ENCODE data around the gene GCGR.

DNA sequence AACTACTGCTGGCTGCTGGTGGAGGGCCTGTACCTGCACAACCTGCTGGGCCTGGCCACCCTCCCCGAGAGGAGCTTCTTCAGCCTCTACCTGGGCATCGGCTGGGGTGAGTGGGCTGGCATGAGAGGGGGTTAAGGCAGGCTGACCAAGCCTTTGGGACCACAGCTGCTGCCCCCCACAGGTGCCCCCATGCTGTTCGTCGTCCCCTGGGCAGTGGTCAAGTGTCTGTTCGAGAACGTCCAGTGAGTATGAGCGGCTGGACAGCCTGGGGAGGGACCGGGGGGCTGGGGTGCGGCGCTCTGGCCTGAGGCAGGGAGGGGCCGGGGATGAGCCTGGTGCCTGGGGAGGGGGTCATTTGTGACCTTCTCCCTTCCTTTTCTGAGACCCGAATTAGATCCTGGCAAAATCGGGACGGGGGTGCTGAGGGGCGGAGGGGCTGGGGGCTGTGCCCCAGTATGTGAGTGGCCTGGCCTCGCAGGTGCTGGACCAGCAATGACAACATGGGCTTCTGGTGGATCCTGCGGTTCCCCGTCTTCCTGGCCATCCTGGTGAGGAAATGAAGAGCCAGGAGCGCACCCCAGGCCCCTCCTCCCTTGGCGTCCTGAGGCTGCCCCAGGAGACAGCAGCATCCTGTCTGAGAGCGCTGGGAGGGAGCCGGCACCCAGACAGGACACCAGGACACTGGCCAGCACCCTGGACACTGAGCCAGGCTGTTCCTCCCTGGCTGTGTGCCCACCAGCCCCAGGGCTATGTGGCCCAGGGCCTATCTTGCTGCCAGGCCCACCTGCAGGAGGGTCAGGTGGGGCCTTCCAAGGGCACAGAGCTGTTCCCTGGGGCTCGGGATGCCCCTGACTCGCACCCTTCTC lies 8.0 kb downstream of the GCGR start:
- TF ChIP-seq, protein P1, sequence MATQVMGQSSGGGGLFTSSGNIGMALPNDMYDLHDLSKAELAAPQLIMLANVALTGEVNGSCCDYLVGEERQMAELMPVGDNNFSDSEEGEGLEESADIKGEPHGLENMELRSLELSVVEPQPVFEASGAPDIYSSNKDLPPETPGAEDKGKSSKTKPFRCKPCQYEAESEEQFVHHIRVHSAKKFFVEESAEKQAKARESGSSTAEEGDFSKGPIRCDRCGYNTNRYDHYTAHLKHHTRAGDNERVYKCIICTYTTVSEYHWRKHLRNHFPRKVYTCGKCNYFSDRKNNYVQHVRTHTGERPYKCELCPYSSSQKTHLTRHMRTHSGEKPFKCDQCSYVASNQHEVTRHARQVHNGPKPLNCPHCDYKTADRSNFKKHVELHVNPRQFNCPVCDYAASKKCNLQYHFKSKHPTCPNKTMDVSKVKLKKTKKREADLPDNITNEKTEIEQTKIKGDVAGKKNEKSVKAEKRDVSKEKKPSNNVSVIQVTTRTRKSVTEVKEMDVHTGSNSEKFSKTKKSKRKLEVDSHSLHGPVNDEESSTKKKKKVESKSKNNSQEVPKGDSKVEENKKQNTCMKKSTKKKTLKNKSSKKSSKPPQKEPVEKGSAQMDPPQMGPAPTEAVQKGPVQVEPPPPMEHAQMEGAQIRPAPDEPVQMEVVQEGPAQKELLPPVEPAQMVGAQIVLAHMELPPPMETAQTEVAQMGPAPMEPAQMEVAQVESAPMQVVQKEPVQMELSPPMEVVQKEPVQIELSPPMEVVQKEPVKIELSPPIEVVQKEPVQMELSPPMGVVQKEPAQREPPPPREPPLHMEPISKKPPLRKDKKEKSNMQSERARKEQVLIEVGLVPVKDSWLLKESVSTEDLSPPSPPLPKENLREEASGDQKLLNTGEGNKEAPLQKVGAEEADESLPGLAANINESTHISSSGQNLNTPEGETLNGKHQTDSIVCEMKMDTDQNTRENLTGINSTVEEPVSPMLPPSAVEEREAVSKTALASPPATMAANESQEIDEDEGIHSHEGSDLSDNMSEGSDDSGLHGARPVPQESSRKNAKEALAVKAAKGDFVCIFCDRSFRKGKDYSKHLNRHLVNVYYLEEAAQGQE (IDR thresholded peaks at IDR 0.05; ENCODE audit: low read depth, low read length) = no peak
- TF ChIP-seq YY1 (IDR thresholded peaks at IDR 0.05; ENCODE audit: low read depth) = no peak
- TF ChIP-seq TAF1 (IDR thresholded peaks at IDR 0.05; ENCODE audit: borderline replicate concordance, low read depth, low read length) = no peak
- no peak for TF ChIP-seq RAD21 (IDR thresholded peaks at IDR 0.05; ENCODE audit: low read length)
- TF ChIP-seq, protein P2, sequence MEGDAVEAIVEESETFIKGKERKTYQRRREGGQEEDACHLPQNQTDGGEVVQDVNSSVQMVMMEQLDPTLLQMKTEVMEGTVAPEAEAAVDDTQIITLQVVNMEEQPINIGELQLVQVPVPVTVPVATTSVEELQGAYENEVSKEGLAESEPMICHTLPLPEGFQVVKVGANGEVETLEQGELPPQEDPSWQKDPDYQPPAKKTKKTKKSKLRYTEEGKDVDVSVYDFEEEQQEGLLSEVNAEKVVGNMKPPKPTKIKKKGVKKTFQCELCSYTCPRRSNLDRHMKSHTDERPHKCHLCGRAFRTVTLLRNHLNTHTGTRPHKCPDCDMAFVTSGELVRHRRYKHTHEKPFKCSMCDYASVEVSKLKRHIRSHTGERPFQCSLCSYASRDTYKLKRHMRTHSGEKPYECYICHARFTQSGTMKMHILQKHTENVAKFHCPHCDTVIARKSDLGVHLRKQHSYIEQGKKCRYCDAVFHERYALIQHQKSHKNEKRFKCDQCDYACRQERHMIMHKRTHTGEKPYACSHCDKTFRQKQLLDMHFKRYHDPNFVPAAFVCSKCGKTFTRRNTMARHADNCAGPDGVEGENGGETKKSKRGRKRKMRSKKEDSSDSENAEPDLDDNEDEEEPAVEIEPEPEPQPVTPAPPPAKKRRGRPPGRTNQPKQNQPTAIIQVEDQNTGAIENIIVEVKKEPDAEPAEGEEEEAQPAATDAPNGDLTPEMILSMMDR (IDR thresholded peaks at IDR 0.05) = no peak
- TF ChIP-seq EP300 (IDR thresholded peaks at IDR 0.05; ENCODE audit: borderline replicate concordance in 1 of 2, low read depth in 1 of 2, low read length in 1 of 2) = peak in 1 of 2 experiments; percentile 71; a peak in 2 of 4 replicates
- no peak for TF ChIP-seq SMC3 (IDR thresholded peaks at IDR 0.05; ENCODE audit: low read depth, low read length)
- TF ChIP-seq JUND (IDR thresholded peaks at IDR 0.05) = no peak
- TF ChIP-seq, protein P3, sequence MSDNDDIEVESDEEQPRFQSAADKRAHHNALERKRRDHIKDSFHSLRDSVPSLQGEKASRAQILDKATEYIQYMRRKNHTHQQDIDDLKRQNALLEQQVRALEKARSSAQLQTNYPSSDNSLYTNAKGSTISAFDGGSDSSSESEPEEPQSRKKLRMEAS (IDR thresholded peaks at IDR 0.05; ENCODE audit: low read depth) = no peak
- TF ChIP-seq ELF1 (IDR thresholded peaks at IDR 0.05) = no peak
- TF ChIP-seq, protein P4, sequence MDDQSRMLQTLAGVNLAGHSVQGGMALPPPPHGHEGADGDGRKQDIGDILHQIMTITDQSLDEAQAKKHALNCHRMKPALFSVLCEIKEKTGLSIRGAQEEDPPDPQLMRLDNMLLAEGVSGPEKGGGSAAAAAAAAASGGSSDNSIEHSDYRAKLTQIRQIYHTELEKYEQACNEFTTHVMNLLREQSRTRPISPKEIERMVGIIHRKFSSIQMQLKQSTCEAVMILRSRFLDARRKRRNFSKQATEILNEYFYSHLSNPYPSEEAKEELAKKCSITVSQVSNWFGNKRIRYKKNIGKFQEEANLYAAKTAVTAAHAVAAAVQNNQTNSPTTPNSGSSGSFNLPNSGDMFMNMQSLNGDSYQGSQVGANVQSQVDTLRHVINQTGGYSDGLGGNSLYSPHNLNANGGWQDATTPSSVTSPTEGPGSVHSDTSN (IDR thresholded peaks at IDR 0.05) = no peak
- TF ChIP-seq TEAD4 (IDR thresholded peaks at IDR 0.05; ENCODE audit: borderline replicate concordance, insufficient read depth) = no peak

Measured in SK-N-SH (cell line).